GM23338 (cell line): ENCODE measurements around the gene LRRC2. TPM values are rescaled to one million over a fixed set of nuclear protein-coding genes. Genes with fewer than 3 reads are reported as not detected.

Source experiments
- ATAC-seq: fragments of 200-7000 bp; cut with Tn5 transposase; 3 replicates; pipeline ENCODE4 v1.9.1; 2020
- DNase-seq: peaks from one replicate; pipeline ENCODE4 v3.0.0-alpha.2; 2015; ENCODE audit warnings: low spot score
- H2AFZ ChIP-seq: fragments of 200-600 bp; sonication (generic); 2 replicates; pipeline ENCODE4 v1.8.0; 2016; ENCODE audit warnings: antibody characterized with exemption, mild to moderate bottlenecking, moderate library complexity
- H3F3A ChIP-seq: fragments of 200-600 bp; sonication (generic); replicated peaks from 2 replicates; pipeline ENCODE4 v1.8.0; 2017; ENCODE audit warnings: antibody characterized with exemption, mixed run types, low read depth
- H3K27ac ChIP-seq: fragments of 200-600 bp; sonication (generic); 2 replicates; pipeline ENCODE4 v1.6.1; 2016; ENCODE audit warnings: low read depth
- H3K27me3 ChIP-seq: fragments of 200-600 bp; sonication (generic); 2 replicates; pipeline ENCODE4 v1.8.0; 2016; ENCODE audit warnings: mild to moderate bottlenecking, mixed run types, moderate library complexity; ENCODE audit not compliant: insufficient read depth
- H3K36me3 ChIP-seq: fragments of 200-600 bp; sonication (generic); 2 replicates; pipeline ENCODE4 v1.8.0; 2016; ENCODE audit warnings: mild to moderate bottlenecking; ENCODE audit not compliant: insufficient read depth
- H3K4me1 ChIP-seq: fragments of 200-600 bp; sonication (generic); 2 replicates; pipeline ENCODE4 v1.8.0; 2016; ENCODE audit warnings: mild to moderate bottlenecking, moderate library complexity; ENCODE audit not compliant: insufficient read depth
- H3K4me2 ChIP-seq: fragments of 200-600 bp; sonication (generic); 2 replicates; pipeline ENCODE4 v1.7.1; 2017; ENCODE audit warnings: mixed run types
- H3K4me3 ChIP-seq: fragments of 200-600 bp; sonication (generic); 2 replicates; pipeline ENCODE4 v1.6.1; 2016; ENCODE audit warnings: mixed run types
- H3K79me2 ChIP-seq: fragments of 200-600 bp; sonication (generic); replicated peaks from 2 replicates; pipeline ENCODE4 v1.8.0; 2017; ENCODE audit warnings: mild to moderate bottlenecking; ENCODE audit not compliant: insufficient read depth
- H3K9me2 ChIP-seq: fragments of 200-600 bp; sonication (generic); 2 replicates; pipeline ENCODE4 v1.8.0; 2017; ENCODE audit not compliant: insufficient read depth
- H4K20me1 ChIP-seq: fragments of 200-600 bp; sonication (generic); replicated peaks from 2 replicates; pipeline ENCODE4 v1.8.0; 2017; ENCODE audit warnings: mild to moderate bottlenecking; ENCODE audit not compliant: insufficient read depth
- H3K27ac Mint-ChIP-seq: 2 replicates; pipeline ENCODE4 v1.8.0; 2020; ENCODE audit warnings: inconsistent platforms, mild to moderate bottlenecking, moderate library complexity, mixed read lengths
- H3K27me3 Mint-ChIP-seq: 3 replicates; pipeline ENCODE4 v1.8.0; 2022; ENCODE audit warnings: low read depth, mild to moderate bottlenecking, moderate library complexity, mixed read lengths, inconsistent platforms; ENCODE audit not compliant: insufficient read depth, poor library complexity
- H3K36me3 Mint-ChIP-seq: 3 replicates; pipeline ENCODE4 v1.8.0; 2021; ENCODE audit warnings: low read depth, mild to moderate bottlenecking, inconsistent platforms, moderate library complexity, mixed read lengths
- H3K4me1 Mint-ChIP-seq: 3 replicates; pipeline ENCODE4 v1.8.0; 2020; ENCODE audit warnings: mild to moderate bottlenecking, inconsistent platforms, mixed read lengths
- H3K4me3 Mint-ChIP-seq: 3 replicates; pipeline ENCODE4 v1.8.0; 2021; ENCODE audit warnings: moderate library complexity, mild to moderate bottlenecking, inconsistent platforms, mixed read lengths
- H3K9me3 Mint-ChIP-seq: 3 replicates; pipeline ENCODE4 v1.8.0; 2020; ENCODE audit warnings: moderate library complexity, mild to moderate bottlenecking, inconsistent platforms, mixed read lengths
- CREB1 ChIP-seq: fragments of 250-450 bp; sonication (Bioruptor Pico); IDR thresholded peaks from 2 replicates; pipeline ENCODE4 v1.5.0; 2020; ENCODE audit warnings: low read depth, mild to moderate bottlenecking, moderate library complexity
- CTCF ChIP-seq, 2 experiments: fragments of 200-600 bp in 1 of 2; sonication (generic) in 1 of 2; conservative IDR thresholded peaks; 2 replicates each; pipeline versions ENCODE4 v1.5.1 to v1.6.1; 2016 to 2017; ENCODE audit warnings: antibody characterized with exemption in 2 of 2, low read depth in 2 of 2, mild to moderate bottlenecking in 2 of 2, moderate library complexity in 1 of 2
- ETS1 ChIP-seq: IDR thresholded peaks from 2 replicates; pipeline ENCODE4 v1.6.1; 2016; ENCODE audit warnings: antibody characterized with exemption
- EZH2 ChIP-seq: fragments of 200-600 bp; sonication (generic); IDR thresholded peaks from one replicate; pipeline ENCODE4 v1.8.0; 2017; ENCODE audit warnings: antibody characterized with exemption, mild to moderate bottlenecking, low read depth; ENCODE audit not compliant: unreplicated experiment
- EZH2phosphoT487 ChIP-seq: fragments of 200-600 bp; sonication (generic); IDR thresholded peaks from one replicate; pipeline ENCODE4 v1.8.1; 2018; ENCODE audit warnings: antibody characterized with exemption; ENCODE audit not compliant: unreplicated experiment
- JUNB ChIP-seq: IDR thresholded peaks from one replicate; pipeline ENCODE4 v1.6.1; 2016; ENCODE audit warnings: antibody characterized with exemption; ENCODE audit not compliant: unreplicated experiment
- NANOG ChIP-seq: IDR thresholded peaks from 2 replicates; pipeline ENCODE4 v1.6.1; 2016; ENCODE audit warnings: antibody characterized with exemption, borderline replicate concordance
- POLR2AphosphoS5 ChIP-seq: IDR thresholded peaks from 2 replicates; pipeline ENCODE4 v1.6.1; 2016; ENCODE audit warnings: antibody characterized with exemption, low read depth
- REST ChIP-seq: IDR thresholded peaks from one replicate; pipeline ENCODE4 v1.6.1; 2018; ENCODE audit warnings: antibody characterized with exemption; ENCODE audit not compliant: unreplicated experiment
- STAT1 ChIP-seq: IDR thresholded peaks from one replicate; pipeline ENCODE4 v1.6.1; 2016; ENCODE audit warnings: antibody characterized with exemption; ENCODE audit not compliant: unreplicated experiment
- ZNF114 ChIP-seq: fragments of 250-450 bp; sonication (Bioruptor Pico); IDR thresholded peaks from 2 replicates; pipeline ENCODE4 v1.5.0; 2020; ENCODE audit warnings: mild to moderate bottlenecking, moderate library complexity
- ZNF331 ChIP-seq: fragments of 250-450 bp; sonication (Bioruptor Pico); IDR thresholded peaks from 2 replicates; pipeline ENCODE4 v1.5.0; 2020; ENCODE audit warnings: low read depth, mild to moderate bottlenecking, moderate library complexity
- ZNF462 ChIP-seq: fragments of 250-450 bp; sonication (Bioruptor Pico); IDR thresholded peaks from 2 replicates; pipeline ENCODE4 v1.5.0; 2020; ENCODE audit warnings: mild to moderate bottlenecking, moderate library complexity
- polyA plus RNA-seq: library from polyadenylated mRNA; unstranded; fragments of >200 nt; fragmentation: Nextera tagmentation; extraction: Ambion mirVana; gene quantifications from 2 replicates; pipeline ENCODE4 v1.2.1, GENCODE V29; 2016
- total RNA-seq: library from RNA; depleted of rRNA; stranded (reverse); fragments of >200 nt; shearing (Covaris generic); gene quantifications from 2 replicates; pipeline ENCODE4 v1.2.3, GENCODE V29; 2014

LRRC2 gene
- total and polyA plus RNA-seq, 2 experiments from 2014 or later, result 6.5 to 7.1 TPM

GRCh38 chr3:46498916-46499519 is 67.1 kb downstream of the LRRC2 start:
- H3K27ac ChIP-seq, result no peak overlapping the region
- H4K20me1 ChIP-seq, result no peaks in the 10 kb centered on the region
- H2AFZ ChIP-seq, result no peak overlapping the region
- Mint-ChIP-seq H3K4me3 (no peak overlapping the region), H3K4me1 (peaks cover 16% of the 10 kb centered on the region), H3K27ac (no peak overlapping the region), H3K27me3 (peaks cover 7% of the 10 kb centered on the region), H3K36me3 (peaks cover 10% of the 10 kb centered on the region; the same call in 2 of the 3 replicates), H3K9me3 (peaks cover 12% of the 10 kb centered on the region; the same call in 2 of the 3 replicates)
- H3K36me3 ChIP-seq, result no peaks in the 10 kb centered on the region
- no peak overlapping the region for H3K4me3 ChIP-seq
- ATAC-seq (no peak), DNase-seq (no peak)
- H3F3A ChIP-seq, result no peaks in the 10 kb centered on the region
- H3K4me1 ChIP-seq, result 0 out of 2 replicates have a peak, but pooled peaks cover 6% of the 10 kb centered on the region
- H3K27me3 ChIP-seq, result no peaks in the 10 kb centered on the region
- H3K4me2 ChIP-seq, result no peak overlapping the region
- TF ChIP-seq CTCF (conservative IDR thresholded peaks at IDR 0.05; ENCODE audit: low read depth in 2 of 2) (no peak), ETS1 (no peak), EZH2 (no peak), JUNB (no peak), NANOG (no peak), EZH2phosphoT487 (no peak), ZNF114 (CRISPR knock-in tag) (no peak), STAT1 (no peak), POLR2AphosphoS5 (no peak), ZNF331 (CRISPR knock-in tag) (no peak), CREB1 (no peak), ZNF462 (no peak), REST (no peak)
- no peaks in the 10 kb centered on the region for H3K79me2 ChIP-seq
- 0 out of 2 replicates have a peak, but pooled peaks cover 6% of the 10 kb centered on the region for H3K9me2 ChIP-seq
